ENCODE measurements around the gene ZBTB2.

GRCh38 chr6:151352410-151353396 is 38.7 kb downstream of the ZBTB2 start:
- no peak for TF ChIP-seq EZH2 (IDR thresholded peaks at IDR 0.05; ENCODE audit: borderline replicate concordance)
- TF ChIP-seq, protein P1, sequence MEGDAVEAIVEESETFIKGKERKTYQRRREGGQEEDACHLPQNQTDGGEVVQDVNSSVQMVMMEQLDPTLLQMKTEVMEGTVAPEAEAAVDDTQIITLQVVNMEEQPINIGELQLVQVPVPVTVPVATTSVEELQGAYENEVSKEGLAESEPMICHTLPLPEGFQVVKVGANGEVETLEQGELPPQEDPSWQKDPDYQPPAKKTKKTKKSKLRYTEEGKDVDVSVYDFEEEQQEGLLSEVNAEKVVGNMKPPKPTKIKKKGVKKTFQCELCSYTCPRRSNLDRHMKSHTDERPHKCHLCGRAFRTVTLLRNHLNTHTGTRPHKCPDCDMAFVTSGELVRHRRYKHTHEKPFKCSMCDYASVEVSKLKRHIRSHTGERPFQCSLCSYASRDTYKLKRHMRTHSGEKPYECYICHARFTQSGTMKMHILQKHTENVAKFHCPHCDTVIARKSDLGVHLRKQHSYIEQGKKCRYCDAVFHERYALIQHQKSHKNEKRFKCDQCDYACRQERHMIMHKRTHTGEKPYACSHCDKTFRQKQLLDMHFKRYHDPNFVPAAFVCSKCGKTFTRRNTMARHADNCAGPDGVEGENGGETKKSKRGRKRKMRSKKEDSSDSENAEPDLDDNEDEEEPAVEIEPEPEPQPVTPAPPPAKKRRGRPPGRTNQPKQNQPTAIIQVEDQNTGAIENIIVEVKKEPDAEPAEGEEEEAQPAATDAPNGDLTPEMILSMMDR (IDR thresholded peaks at IDR 0.05; ENCODE audit: poor library complexity) = no peak
- TF ChIP-seq EZH2phosphoT487 (IDR thresholded peaks at IDR 0.05; ENCODE audit: low read depth, severe bottlenecking, unreplicated experiment) = no peak

All from hepatocyte (in vitro differentiated cells).